Astrocyte (in vitro differentiated cells and primary cell): ENCODE data around the gene KIF15. TPM values are rescaled to one million over a fixed set of nuclear protein-coding genes. Genes with fewer than 3 reads are reported as not detected.

Source experiments
- DNase-seq: peaks from one replicate; pipeline ENCODE4 v3.0.0-alpha.2; 2010; ENCODE audit warnings: low read depth
- FAIRE-seq: peaks from 2 replicates; lab custom pipeline; 2011; peaks lifted over from hg19 to GRCh38; lab: Jason Lieb, UNC
- H2AFZ ChIP-seq: 2 replicates; pipeline ENCODE4 v1.6.0; 2012; ENCODE audit warnings: low read depth, low read length, inconsistent platforms
- H3K27ac ChIP-seq: 2 replicates; pipeline ENCODE4 v1.5.1; 2011; ENCODE audit warnings: low read depth, low read length, inconsistent platforms
- H3K27me3 ChIP-seq: 2 replicates; pipeline ENCODE4 v1.6.0; 2011; ENCODE audit warnings: low read length, inconsistent platforms; ENCODE audit not compliant: insufficient read depth
- H3K36me3 ChIP-seq: 2 replicates; pipeline ENCODE4 v1.5.1; 2011; ENCODE audit warnings: low read length, inconsistent platforms; ENCODE audit not compliant: insufficient read depth
- H3K4me1 ChIP-seq: 2 replicates; pipeline ENCODE4 v1.5.1; 2011; ENCODE audit warnings: low read length, inconsistent platforms; ENCODE audit not compliant: insufficient read depth
- H3K4me2 ChIP-seq: 2 replicates; pipeline ENCODE4 v1.6.0; 2012; ENCODE audit warnings: low read length, inconsistent platforms
- H3K4me3 ChIP-seq: 2 replicates; pipeline ENCODE4 v1.5.1; 2011; ENCODE audit warnings: low read depth, mild to moderate bottlenecking, low read length, inconsistent platforms; ENCODE audit not compliant: insufficient read depth
- H3K79me2 ChIP-seq: 2 replicates; pipeline ENCODE4 v1.6.0; 2012; ENCODE audit warnings: mild to moderate bottlenecking, low read length, inconsistent platforms; ENCODE audit not compliant: insufficient read depth
- H3K9ac ChIP-seq: 2 replicates; pipeline ENCODE4 v1.6.0; 2012; ENCODE audit warnings: mild to moderate bottlenecking, low read length, inconsistent platforms
- H3K9me3 ChIP-seq: 2 replicates; pipeline ENCODE4 v1.5.1; 2012; ENCODE audit warnings: low read depth, mild to moderate bottlenecking, low read length, inconsistent platforms; ENCODE audit not compliant: insufficient read depth
- H4K20me1 ChIP-seq: 2 replicates; pipeline ENCODE4 v1.6.0; 2012; ENCODE audit warnings: low read length, inconsistent platforms; ENCODE audit not compliant: insufficient read depth
- H3K27ac Mint-ChIP-seq: one replicate; pipeline ENCODE4 v1.8.0; 2021; ENCODE audit warnings: mild to moderate bottlenecking, mixed read lengths; ENCODE audit not compliant: unreplicated experiment
- H3K27me3 Mint-ChIP-seq: one replicate; pipeline ENCODE4 v1.8.0; 2021; ENCODE audit warnings: low read depth, mixed read lengths; ENCODE audit not compliant: unreplicated experiment
- H3K36me3 Mint-ChIP-seq: one replicate; pipeline ENCODE4 v1.8.0; 2021; ENCODE audit warnings: low read depth, mixed read lengths; ENCODE audit not compliant: unreplicated experiment
- H3K4me1 Mint-ChIP-seq: one replicate; pipeline ENCODE4 v1.8.0; 2021; ENCODE audit warnings: low read depth, mixed read lengths; ENCODE audit not compliant: unreplicated experiment
- H3K4me3 Mint-ChIP-seq: one replicate; pipeline ENCODE4 v1.8.0; 2021; ENCODE audit warnings: mild to moderate bottlenecking, moderate library complexity, mixed read lengths; ENCODE audit not compliant: unreplicated experiment
- H3K9me3 Mint-ChIP-seq: one replicate; pipeline ENCODE4 v1.8.0; 2021; ENCODE audit warnings: mild to moderate bottlenecking, mixed read lengths; ENCODE audit not compliant: unreplicated experiment
- CTCF ChIP-seq: IDR thresholded peaks from 2 replicates; pipeline ENCODE4 v1.5.1; 2011; ENCODE audit warnings: low read depth, mild to moderate bottlenecking, inconsistent platforms, low read length, moderate library complexity; ENCODE audit not compliant: insufficient read depth
- EZH2 ChIP-seq: IDR thresholded peaks from 2 replicates; pipeline ENCODE4 v1.6.1; 2012; ENCODE audit warnings: mild to moderate bottlenecking, low read length, inconsistent platforms; ENCODE audit not compliant: insufficient read depth
- total RNA-seq: library from RNA; stranded (reverse); gene quantifications from 2 replicates; pipeline ENCODE4 v1.2.1, GENCODE V29; 2021

The KIF15 gene
- total RNA-seq, 1 donor from 2014 or later: 1.5 TPM

- no peak overlapping the region for H3K4me3 Mint-ChIP-seq
- no peak for FAIRE-seq
- H3K36me3 Mint-ChIP-seq: peaks cover 17% of the 10 kb centered on the region
- Histone ChIP-seq H3K79me2 (peaks cover 6% of the 10 kb centered on the region), H3K36me3 (peaks cover 2% of the 10 kb centered on the region), H3K27me3 (no peaks in the 10 kb centered on the region), H3K4me1 (peaks cover 8% of the 10 kb centered on the region), H2AFZ (no peak overlapping the region), H4K20me1 (no peaks in the 10 kb centered on the region), H3K4me3 (no peak overlapping the region), H3K9ac (no peak overlapping the region), H3K9me3 (no peaks in the 10 kb centered on the region), H3K4me2 (no peak overlapping the region), H3K27ac (no peak overlapping the region)
- no peaks in the 10 kb centered on the region for H3K27me3 Mint-ChIP-seq
- TF ChIP-seq CTCF (no peak), EZH2 (no peak)
- peaks cover 2% of the 10 kb centered on the region for H3K4me1 Mint-ChIP-seq
- no peak overlapping the region for H3K27ac Mint-ChIP-seq
- H3K9me3 Mint-ChIP-seq: peaks cover 1% of the 10 kb centered on the region
- DNase-seq: no peak
Measured at GRCh38 chr3:44865272-44866035, 103.9 kb downstream of the KIF15 start.

GRCh38 chr3:44867421-44868111 lies 106.0 kb downstream of the KIF15 start:
- Histone ChIP-seq H2AFZ (no peak overlapping the region), H4K20me1 (no peaks in the 10 kb centered on the region), H3K4me3 (no peak overlapping the region), H3K27ac (no peak overlapping the region), H3K4me2 (no peak overlapping the region), H3K9ac (no peak overlapping the region), H3K9me3 (no peaks in the 10 kb centered on the region), H3K27me3 (no peaks in the 10 kb centered on the region), H3K36me3 (peaks cover 2% of the 10 kb centered on the region), H3K79me2 (peaks cover 2% of the 10 kb centered on the region), H3K4me1 (peaks cover 4% of the 10 kb centered on the region)
- Mint-ChIP-seq H3K9me3 (no peaks in the 10 kb centered on the region), H3K27ac (no peak overlapping the region), H3K36me3 (peaks cover 17% of the 10 kb centered on the region), H3K4me1 (peaks cover 2% of the 10 kb centered on the region), H3K27me3 (no peaks in the 10 kb centered on the region), H3K4me3 (no peak overlapping the region)
- no peak for TF ChIP-seq EZH2
- TF ChIP-seq CTCF: no peak
- FAIRE-seq: no peak
- DNase-seq: no peak
